HCT116 (cell line): ENCODE measurements around the gene TMX3. TPM values are rescaled to one million over a fixed set of nuclear protein-coding genes. Genes with fewer than 3 reads are reported as not detected.

ENCODE experiments used
- ATAC-seq: fragments of 200-7000 bp; cut with Tn5 transposase; 2 replicates; pipeline ENCODE4 v1.9.1; 2020; ENCODE audit warnings: mild to moderate bottlenecking, moderate library complexity
- BruUV-seq: library from RNA; stranded (reverse); fragments of 400-500 nt; replicated peaks from 2 replicates; lab custom pipeline; 2021; lab: Mats Ljungman, UMichigan
- CTCF ChIA-PET: fragments of 300-600 bp; sonication (Branson Sonifier 250); formaldehyde crosslinking; loops from one replicate; lab custom pipeline; 2021; ENCODE audit warnings: antibody characterized with exemption; lab: Charles Lee
- POLR2A ChIA-PET: fragments of 300-600, 350-600 bp; sonication (Branson Sonifier 250); formaldehyde crosslinking; loops from one replicate; lab custom pipeline; 2021; ENCODE audit warnings: antibody characterized with exemption; lab: Charles Lee
- RAD21 ChIA-PET, 2 experiments: fragments of 300-600 bp; sonication (Branson Sonifier 250); formaldehyde crosslinking; loops; one replicate each; lab custom pipeline; 2023; ENCODE audit warnings: low total read pairs in 2 of 2; ENCODE audit not compliant: uncharacterized antibody in 2 of 2, unreplicated experiment in 2 of 2, low non-redundant PET in 1 of 2; lab: Charles Lee
- DNase-seq: peaks from one replicate; pipeline ENCODE4 v3.0.0-alpha.2; 2010; ENCODE audit warnings: low read depth, low spot score
- H2AFZ ChIP-seq: fragments of 200-600 bp; shearing (Covaris generic), sonication (generic); 2 replicates; pipeline ENCODE4 v1.6.1; 2017; ENCODE audit warnings: low read depth, mixed run types, mixed read lengths, antibody characterized with exemption, low read length; ENCODE audit not compliant: poor library complexity, severe bottlenecking
- H3K27ac ChIP-seq: 2 replicates; pipeline ENCODE4 v1.5.1; 2012; ENCODE audit warnings: low read depth, low read length
- H3K27me3 ChIP-seq: fragments of 200-600 bp; sonication (generic); 2 replicates; pipeline ENCODE4 v1.6.1; 2016; ENCODE audit warnings: mixed run types, low read length, mixed read lengths; ENCODE audit not compliant: insufficient read depth
- H3K36me3 ChIP-seq, 2 experiments: fragments of 200-500 bp in 1 of 2; fragments of 200-600 bp in 1 of 2; sonication (Bioruptor generic) in 1 of 2; sonication (generic) in 1 of 2; 2 replicates each; pipeline versions ENCODE4 v1.5.1 to v1.6.1; 2014 to 2016; ENCODE audit warnings: low read length in 2 of 2, inconsistent platforms in 1 of 2, mixed read lengths in 1 of 2, mixed run types in 1 of 2; ENCODE audit not compliant: insufficient read depth in 2 of 2, control insufficient read depth in 1 of 2
- H3K4me1 ChIP-seq, 2 experiments: fragments of 200-600 bp in 1 of 2; sonication (generic) in 1 of 2; 2 replicates each; pipeline versions ENCODE4 v1.5.1 to v1.6.1; 2012 to 2017; ENCODE audit warnings: low read length in 2 of 2, inconsistent platforms in 1 of 2, mild to moderate bottlenecking in 1 of 2, mixed read lengths in 1 of 2, mixed run types in 1 of 2, moderate library complexity in 1 of 2; ENCODE audit not compliant: insufficient read depth in 2 of 2, control insufficient read depth in 1 of 2
- H3K4me2 ChIP-seq: fragments of 200-600 bp; sonication (generic); 2 replicates; pipeline ENCODE4 v1.6.1; 2017; ENCODE audit warnings: mixed run types, low read length, mixed read lengths
- H3K4me3 ChIP-seq, 2 experiments: fragments of 200-600 bp in 1 of 2; sonication (generic) in 1 of 2; replicated peaks in 1 of 2; 2 replicates each; pipeline ENCODE4 v1.5.1; 2011 to 2016; ENCODE audit warnings: low read length in 2 of 2, control low read depth in 1 of 2, low read depth in 1 of 2, mild to moderate bottlenecking in 1 of 2, mixed read lengths in 1 of 2, mixed run types in 1 of 2
- H3K79me2 ChIP-seq: fragments of 200-600 bp; sonication (generic); 2 replicates; pipeline ENCODE4 v1.6.1; 2017; ENCODE audit warnings: mild to moderate bottlenecking, mixed run types, low read length, moderate library complexity, mixed read lengths; ENCODE audit not compliant: insufficient read depth
- H3K9ac ChIP-seq: fragments of 200-600 bp; sonication (generic); 2 replicates; pipeline ENCODE4 v1.6.1; 2016; ENCODE audit warnings: low read length, mixed read lengths
- H3K9me2 ChIP-seq: fragments of 200-600 bp; sonication (generic), shearing (Covaris generic); 2 replicates; pipeline ENCODE4 v1.6.1; 2017; ENCODE audit warnings: mixed run types, mild to moderate bottlenecking, moderate library complexity; ENCODE audit not compliant: insufficient read depth
- H3K9me3 ChIP-seq, 2 experiments: fragments of 200-500 bp in 1 of 2; fragments of 200-600 bp in 1 of 2; sonication (Bioruptor generic) in 1 of 2; sonication (generic) in 1 of 2; 2 replicates each; pipeline ENCODE4 v1.6.1; 2014 to 2017; ENCODE audit warnings: low read length in 2 of 2, mixed read lengths in 2 of 2, inconsistent platforms in 1 of 2, low read depth in 1 of 2, mild to moderate bottlenecking in 1 of 2, mixed run types in 1 of 2, moderate library complexity in 1 of 2; ENCODE audit not compliant: control insufficient read depth in 1 of 2, insufficient read depth in 1 of 2
- H4K20me1 ChIP-seq: fragments of 200-600 bp; sonication (generic), shearing (Covaris generic); 2 replicates; pipeline ENCODE4 v1.6.1; 2017; ENCODE audit warnings: mixed run types, mild to moderate bottlenecking, moderate library complexity; ENCODE audit not compliant: insufficient read depth
- CBX3 ChIP-seq: IDR thresholded peaks from 2 replicates; pipeline ENCODE4 v1.6.1; 2012; ENCODE audit warnings: low read depth
- CEBPB ChIP-seq: IDR thresholded peaks from 2 replicates; pipeline ENCODE4 v1.6.1; 2012; ENCODE audit warnings: low read depth
- CTCF ChIP-seq, 3 experiments: fragments of 200-600 bp in 1 of 3; sonication (generic) in 1 of 3; IDR thresholded peaks in 2 of 3; conservative IDR thresholded peaks in 1 of 3; 2 replicates each; pipeline ENCODE4 v1.5.1; 2012 to 2017; ENCODE audit warnings: low read depth in 2 of 3, low read length in 2 of 3, antibody characterized with exemption in 1 of 3, borderline replicate concordance in 1 of 3, control low read depth in 1 of 3, mild to moderate bottlenecking in 1 of 3, mixed read lengths in 1 of 3, mixed run types in 1 of 3, moderate library complexity in 1 of 3; ENCODE audit not compliant: insufficient read depth in 1 of 3
- FOSL1 ChIP-seq: IDR thresholded peaks from 2 replicates; pipeline ENCODE4 v1.6.1; 2012; ENCODE audit warnings: low read depth
- JUND ChIP-seq: IDR thresholded peaks from 2 replicates; pipeline ENCODE4 v1.6.1; 2012
- POLR2AphosphoS5 ChIP-seq: IDR thresholded peaks from 2 replicates; pipeline ENCODE4 v1.6.1; 2011; ENCODE audit warnings: mild to moderate bottlenecking, low read depth, low read length, moderate library complexity
- RAD21 ChIP-seq: IDR thresholded peaks from 2 replicates; pipeline ENCODE4 v1.6.1; 2012; ENCODE audit warnings: low read depth, mild to moderate bottlenecking
- REST ChIP-seq: IDR thresholded peaks from 2 replicates; pipeline ENCODE4 v1.6.1; 2012; ENCODE audit warnings: low read depth
- SIN3A ChIP-seq: IDR thresholded peaks from 2 replicates; pipeline ENCODE4 v1.6.1; 2012; ENCODE audit warnings: low read depth
- SRF ChIP-seq: IDR thresholded peaks from 2 replicates; pipeline ENCODE4 v1.6.1; 2012; ENCODE audit warnings: low read depth
- TCF7L2 ChIP-seq: IDR thresholded peaks from 2 replicates; pipeline ENCODE4 v1.7.0; 2011; ENCODE audit warnings: borderline replicate concordance, inconsistent platforms; ENCODE audit not compliant: insufficient read depth, insufficient read length; ENCODE audit errors: extremely low read depth
- YY1 ChIP-seq: IDR thresholded peaks from 2 replicates; pipeline ENCODE4 v1.6.1; 2011; ENCODE audit warnings: low read length, low read depth, moderate library complexity, mild to moderate bottlenecking; ENCODE audit not compliant: insufficient replicate concordance; ENCODE audit errors: extremely low read depth
- ZBTB33 ChIP-seq: IDR thresholded peaks from 2 replicates; pipeline ENCODE4 v1.6.1; 2011; ENCODE audit warnings: mild to moderate bottlenecking, low read length, moderate library complexity; ENCODE audit not compliant: insufficient replicate concordance; ENCODE audit errors: extremely low read depth
- ZFX ChIP-seq: fragments of 450-650 bp; IDR thresholded peaks from 2 replicates; pipeline ENCODE4 v1.6.1; 2017
- ZNF274 ChIP-seq: fragments of 200-500 bp; sonication (Bioruptor generic); IDR thresholded peaks from 2 replicates; pipeline ENCODE4 v1.6.1; 2014; ENCODE audit warnings: mild to moderate bottlenecking, low read depth, low read length, inconsistent platforms
- intact Hi-C: fragments of 100-400 bp; cut with micrococcal nuclease; formaldehyde crosslinking; loops from 2 replicates; pipeline ENCODE4 v1.10.0; 2022
- total RNA-seq: library from RNA; stranded (reverse); gene quantifications from one replicate; pipeline ENCODE4 v1.2.1, GENCODE V29; 2021; ENCODE audit not compliant: unreplicated experiment

The TMX3 gene
- total RNA-seq, 1 experiment from 2014 or later = 39.6 TPM

- TF ChIP-seq REST (no peak), FOSL1 (no peak)
These were observed 44.4 kb upstream of the TMX3 start (continued) for GRCh38 chr18:68759308-68759707.

GRCh38 chr18:68757126-68757525 is 42.2 kb upstream of the TMX3 start:
- TF ChIP-seq ZFX (no peak), YY1 (no peak), SIN3A (no peak), CEBPB (no peak), JUND (no peak), TCF7L2 (no peak), CTCF (IDR thresholded peaks at IDR 0.05 in 2 of 3, conservative IDR thresholded peaks at IDR 0.05 in 1 of 3; ENCODE audit: borderline replicate concordance in 1 of 3, insufficient read depth in 1 of 3, low read depth in 2 of 3, low read length in 2 of 3) (no peak), POLR2AphosphoS5 (no peak), RAD21 (no peak), CBX3 (no peak), SRF (no peak), ZBTB33 (no peak), ZNF274 (no peak)
- RAD21 ChIA-PET = no interaction called here

More at GRCh38 chr18:68757126-68757525, 42.2 kb upstream of the TMX3 start:
- Histone ChIP-seq H3K9ac (no peak overlapping the region), H3K9me3 (no peaks in the 10 kb centered on the region), H3K4me1 (no peaks in the 10 kb centered on the region), H3K27me3 (no peaks in the 10 kb centered on the region), H4K20me1 (no peaks in the 10 kb centered on the region), H3K36me3 (no peaks in the 10 kb centered on the region), H3K4me2 (no peak overlapping the region), H3K9me2 (no peaks in the 10 kb centered on the region), H3K27ac (no peak overlapping the region), H3K79me2 (no peaks in the 10 kb centered on the region), H2AFZ (no peak overlapping the region), H3K4me3 (no peak overlapping the region)
- DNase-seq (no peak), ATAC-seq (no peak)
- ChIA-PET CTCF (no interaction called here), POLR2A (no interaction called here)
- no TSS peak for BruUV-seq
- intact Hi-C loops = no loop called here
